ENCODE data around the gene SKIDA1. TPM values are rescaled to one million over a fixed set of nuclear protein-coding genes. Genes with fewer than 3 reads are reported as not detected.

SKIDA1 gene
- total and polyA plus RNA-seq, 3 donors from 2014 or later: 4.7 to 6.9 (median 6.6) TPM

DNA sequence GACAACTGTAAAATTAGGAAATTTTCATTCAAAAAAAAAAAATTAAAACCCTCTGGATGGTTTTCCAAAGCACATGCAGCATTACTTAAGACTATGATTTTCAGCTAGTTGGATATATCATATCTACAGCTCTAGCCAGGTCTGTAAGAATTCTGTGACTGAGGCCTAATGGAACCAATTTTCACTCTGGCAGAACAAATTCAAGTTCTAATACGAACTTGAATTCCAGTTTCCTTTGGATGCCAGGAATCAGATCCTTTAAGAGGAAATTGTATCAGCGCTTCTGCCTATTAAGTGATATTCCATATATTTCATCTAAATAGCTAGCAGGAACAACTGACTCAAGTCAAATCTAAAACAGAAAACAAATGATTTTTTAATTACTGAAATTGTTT lies 34.8 kb downstream of the SKIDA1 start:
- H3K27ac ChIP-seq: no peak overlapping the region
- no peak overlapping the region for H3K4me3 ChIP-seq
- no peak for DNase-seq
- H3K4me1 ChIP-seq: no peaks in the 10 kb centered on the region
- no peaks in the 10 kb centered on the region for H3K9me3 ChIP-seq
- no peak for TF ChIP-seq POLR2A (IDR thresholded peaks at IDR 0.05)
- TF ChIP-seq CTCF (IDR thresholded peaks at IDR 0.05): no peak
- intact Hi-C loops (cut with DNase I; ENCODE audit: low total_unique reads): loop anchor here (10.0 kb wide), 1 partner anchor 206 kb away; no protein-coding TSS in a partner anchor
- no peaks in the 10 kb centered on the region for H3K27me3 ChIP-seq
- 87 to 95% methylated on average over 2 of the region's 2 CpGs for WGBS, 2 donors
- no peaks in the 10 kb centered on the region for H3K36me3 ChIP-seq (ENCODE audit: low read depth, missing control alignments)

GRCh38 chr10:21490028-21490710 lies 35.3 kb downstream of the SKIDA1 start:
- no peak overlapping the region for H3K4me3 ChIP-seq
- H3K36me3 ChIP-seq (ENCODE audit: low read depth, missing control alignments): no peaks in the 10 kb centered on the region
- H3K27me3 ChIP-seq: no peaks in the 10 kb centered on the region
- no peak for DNase-seq
- no peaks in the 10 kb centered on the region for H3K4me1 ChIP-seq
- 95 to 96% methylated on average over 4 of the region's 4 CpGs for WGBS, 2 donors
- H3K9me3 ChIP-seq: no peaks in the 10 kb centered on the region
- no peak overlapping the region for H3K27ac ChIP-seq
- intact Hi-C loops (cut with DNase I; ENCODE audit: low total_unique reads): loop anchor here (10.0 kb wide), 1 partner anchor 205 kb away; no protein-coding TSS in a partner anchor
- TF ChIP-seq CTCF (IDR thresholded peaks at IDR 0.05) (no peak), POLR2A (IDR thresholded peaks at IDR 0.05) (no peak)

DNA sequence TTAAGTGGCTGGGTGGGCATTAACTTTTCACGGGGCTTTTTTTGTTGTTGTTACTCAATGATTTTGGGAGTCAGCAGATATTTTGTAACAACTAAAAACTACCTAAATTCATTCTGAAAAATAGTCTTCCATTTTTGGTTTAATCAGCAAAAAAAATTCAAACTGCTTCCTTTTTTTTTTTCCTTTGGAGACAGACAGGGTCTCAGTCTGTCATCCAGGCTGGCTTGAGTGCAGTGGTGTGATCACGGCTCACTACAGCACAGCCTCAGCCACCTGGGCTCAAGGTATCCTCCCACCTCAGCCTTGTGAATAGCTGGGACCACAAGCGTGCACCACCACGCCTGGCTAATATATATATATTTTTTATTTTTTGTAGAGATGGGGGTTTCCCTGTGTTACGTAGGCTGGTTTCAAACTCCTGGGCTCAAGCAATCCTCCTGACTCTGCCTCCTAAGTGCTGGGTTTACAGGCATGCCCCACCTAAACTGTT lies 36.5 kb downstream of the SKIDA1 start:
- no peaks in the 10 kb centered on the region for H3K27me3 ChIP-seq
- H3K4me3 ChIP-seq: no peak overlapping the region
- H3K4me1 ChIP-seq: no peaks in the 10 kb centered on the region
- 61 to 69% methylated on average over 5 of the region's 5 CpGs for WGBS, 2 donors
- H3K27ac ChIP-seq: no peak overlapping the region
- DNase-seq: no peak
- no peaks in the 10 kb centered on the region for H3K36me3 ChIP-seq (ENCODE audit: low read depth, missing control alignments)
- no peak for TF ChIP-seq CTCF (IDR thresholded peaks at IDR 0.05)
- TF ChIP-seq POLR2A (IDR thresholded peaks at IDR 0.05): no peak
- intact Hi-C loops (cut with DNase I; ENCODE audit: low total_unique reads): no loop called here
- H3K9me3 ChIP-seq: no peaks in the 10 kb centered on the region

GRCh38 chr10:21488246-21488956 lies 37.1 kb downstream of the SKIDA1 start:
- H3K27me3 ChIP-seq: no peaks in the 10 kb centered on the region
- WGBS, 2 donors: 50 to 57% methylated on average over 6 of the region's 6 CpGs
- intact Hi-C loops (cut with DNase I; ENCODE audit: low total_unique reads): no loop called here
- H3K4me3 ChIP-seq: no peak overlapping the region
- no peak for TF ChIP-seq POLR2A (IDR thresholded peaks at IDR 0.05)
- no peak for TF ChIP-seq CTCF (IDR thresholded peaks at IDR 0.05)
- no peaks in the 10 kb centered on the region for H3K9me3 ChIP-seq
- DNase-seq: no peak
- H3K36me3 ChIP-seq (ENCODE audit: low read depth, missing control alignments): no peaks in the 10 kb centered on the region
- H3K27ac ChIP-seq: no peak overlapping the region
- no peaks in the 10 kb centered on the region for H3K4me1 ChIP-seq
